ENCODE data around the gene FAF1.

The FAF1 gene

GRCh38 chr1:50471967-50472366 is 488.1 kb downstream of the FAF1 start:
- TF ChIP-seq CEBPB (IDR thresholded peaks at IDR 0.05), result no peak
- TF ChIP-seq USF1 (IDR thresholded peaks at IDR 0.05), result no peak

GRCh38 chr1:50462964-50463363 is 497.1 kb downstream of the FAF1 start:
- no peak for TF ChIP-seq ZBTB7A (IDR thresholded peaks at IDR 0.05; ENCODE audit: low read depth)
- TF ChIP-seq RAD21 (IDR thresholded peaks at IDR 0.05; ENCODE audit: low read depth), result no peak
- TF ChIP-seq TAF1 (IDR thresholded peaks at IDR 0.05; ENCODE audit: low read depth), result no peak
- TF ChIP-seq REST (IDR thresholded peaks at IDR 0.05; ENCODE audit: low read depth), result no peak
- TF ChIP-seq YY1 (IDR thresholded peaks at IDR 0.05; ENCODE audit: low read depth), result no peak
- no peak for TF ChIP-seq EP300 (IDR thresholded peaks at IDR 0.05; ENCODE audit: borderline replicate concordance)
- TF ChIP-seq USF1 (IDR thresholded peaks at IDR 0.05), result no peak
- no peak for TF ChIP-seq TEAD4 (IDR thresholded peaks at IDR 0.05)
- TF ChIP-seq FOXM1 (IDR thresholded peaks at IDR 0.05; ENCODE audit: borderline replicate concordance, low read depth), result no peak
- TF ChIP-seq CREB1 (IDR thresholded peaks at IDR 0.05; ENCODE audit: low read depth), result no peak
- no peak for TF ChIP-seq TCF12 (IDR thresholded peaks at IDR 0.05; ENCODE audit: low read depth)
- TF ChIP-seq MAX (IDR thresholded peaks at IDR 0.05), result no peak
- TF ChIP-seq NFIC (IDR thresholded peaks at IDR 0.05), result no peak
- no peak for TF ChIP-seq EGR1 (IDR thresholded peaks at IDR 0.05)
- TF ChIP-seq CEBPB (IDR thresholded peaks at IDR 0.05), result no peak

GRCh38 chr1:50458507-50458906 is 501.6 kb downstream of the FAF1 start:
- TF ChIP-seq TAF1 (IDR thresholded peaks at IDR 0.05; ENCODE audit: low read depth) (no peak), NFIC (IDR thresholded peaks at IDR 0.05) (no peak), REST (IDR thresholded peaks at IDR 0.05; ENCODE audit: low read depth) (no peak), CEBPB (IDR thresholded peaks at IDR 0.05) (no peak), ZBTB7A (IDR thresholded peaks at IDR 0.05; ENCODE audit: low read depth) (no peak), CREB1 (IDR thresholded peaks at IDR 0.05; ENCODE audit: low read depth) (no peak), EP300 (IDR thresholded peaks at IDR 0.05; ENCODE audit: borderline replicate concordance) (no peak), YY1 (IDR thresholded peaks at IDR 0.05; ENCODE audit: low read depth) (no peak), USF1 (IDR thresholded peaks at IDR 0.05) (no peak), TCF12 (IDR thresholded peaks at IDR 0.05; ENCODE audit: low read depth) (no peak)

GRCh38 chr1:50454911-50455310 is 505.2 kb downstream of the FAF1 start:
- TF ChIP-seq EGR1 (IDR thresholded peaks at IDR 0.05) (no peak), TEAD4 (IDR thresholded peaks at IDR 0.05) (no peak), USF1 (IDR thresholded peaks at IDR 0.05) (no peak), TAF1 (IDR thresholded peaks at IDR 0.05; ENCODE audit: low read depth) (no peak), MAX (IDR thresholded peaks at IDR 0.05) (no peak), REST (IDR thresholded peaks at IDR 0.05; ENCODE audit: low read depth) (no peak), NFIC (IDR thresholded peaks at IDR 0.05) (no peak)
